Stimulated activated naive B cell treated with anti-CD40 and anti-IgM and Interleukin-4, amounts not matched to agents 10 μg/mL and 1 μg/mL and 100 μg/mL, for 72 hours (primary cell): ENCODE results near the gene RTRAF.

Source experiments
- ATAC-seq, 2 donors: fragments of 150-1000 bp; cut with Tn5 transposase; replicated peaks; 2 replicates each; pipeline ENCODE4 v1.10.0; 2021; ENCODE audit warnings: moderate library complexity in 1 of 2
- DNase-seq: peaks from one replicate; pipeline ENCODE4 v3.0.0; 2021
- H3K27ac Mint-ChIP-seq: one replicate; pipeline ENCODE4 v1.8.0; 2022; ENCODE audit warnings: mild to moderate bottlenecking, mixed read lengths
- H3K27me3 Mint-ChIP-seq, 2 donors: one replicate each; pipeline ENCODE4 v1.8.0; 2022; ENCODE audit warnings: mixed read lengths in 2 of 2
- H3K36me3 Mint-ChIP-seq, 2 donors: one replicate each; pipeline ENCODE4 v1.8.0; 2022; ENCODE audit warnings: mixed read lengths in 2 of 2, mild to moderate bottlenecking in 1 of 2
- H3K4me1 Mint-ChIP-seq, 2 donors: one replicate each; pipeline ENCODE4 v1.8.0; 2022; ENCODE audit warnings: mixed read lengths in 2 of 2, mild to moderate bottlenecking in 1 of 2
- H3K4me3 Mint-ChIP-seq, 2 donors: one replicate each; pipeline ENCODE4 v1.8.0; 2022; ENCODE audit warnings: mild to moderate bottlenecking in 2 of 2, mixed read lengths in 2 of 2, moderate library complexity in 1 of 2
- H3K9me3 Mint-ChIP-seq, 2 donors: one replicate each; pipeline ENCODE4 v1.8.0; 2022; ENCODE audit warnings: mixed read lengths in 2 of 2, mild to moderate bottlenecking in 1 of 2

RTRAF gene

GRCh38 chr14:51972566-51972965 is 16.8 kb upstream of the RTRAF start:
- no peaks in the 10 kb centered on the region for H3K27me3 Mint-ChIP-seq
- peaks cover 0 to 2% of the 10 kb centered on the region in 2 donors for H3K4me1 Mint-ChIP-seq
- no peak overlapping the region for H3K27ac Mint-ChIP-seq

GRCh38 chr14:51977075-51977474 is 12.3 kb upstream of the RTRAF start:
- no peak overlapping the region for H3K4me3 Mint-ChIP-seq
- H3K4me1 Mint-ChIP-seq, result peaks cover 4 to 7% of the 10 kb centered on the region in 2 donors
- DNase-seq (no peak), ATAC-seq (no peak)
- no peaks in the 10 kb centered on the region for H3K9me3 Mint-ChIP-seq
- no peaks in the 10 kb centered on the region for H3K27me3 Mint-ChIP-seq
- no peaks in the 10 kb centered on the region for H3K36me3 Mint-ChIP-seq
- no peak overlapping the region for H3K27ac Mint-ChIP-seq

More at GRCh38 chr14:51972566-51972965, 16.8 kb upstream of the RTRAF start:
- ATAC-seq (no peak), DNase-seq (no peak)
- Mint-ChIP-seq H3K9me3 (no peaks in the 10 kb centered on the region), H3K4me3 (no peak overlapping the region), H3K36me3 (peaks cover 0 to 2% of the 10 kb centered on the region in 2 donors)

DNA sequence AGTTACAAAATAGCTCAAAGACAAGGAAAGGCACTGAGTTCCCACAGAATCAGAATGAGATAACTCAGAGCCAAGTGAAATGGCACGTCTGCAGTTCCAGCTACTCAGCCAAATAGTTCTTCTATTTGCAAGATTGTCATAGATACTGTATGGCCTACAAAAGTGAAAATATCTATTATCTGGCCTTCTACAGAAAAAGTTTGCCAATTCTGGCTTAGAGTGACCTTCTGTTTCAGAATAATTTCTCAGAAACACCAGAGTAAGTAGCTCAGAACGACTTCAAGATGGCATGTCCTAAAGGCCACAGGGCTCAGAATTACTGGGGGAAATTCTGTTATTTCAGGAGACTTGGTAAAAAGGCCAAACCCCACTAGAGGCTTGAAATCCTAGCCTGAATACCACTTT is 10.7 kb upstream of the RTRAF start:
- no peaks in the 10 kb centered on the region for H3K27me3 Mint-ChIP-seq
- no peak overlapping the region for H3K4me3 Mint-ChIP-seq
- H3K4me1 Mint-ChIP-seq, result peaks cover 2 to 7% of the 10 kb centered on the region in 2 donors
- H3K27ac Mint-ChIP-seq, result no peak overlapping the region
- peaks cover 1 to 3% of the 10 kb centered on the region in 2 donors for H3K36me3 Mint-ChIP-seq
- peak; percentile 42 to 58 for ATAC-seq
- H3K9me3 Mint-ChIP-seq, result peaks cover 0 to 2% of the 10 kb centered on the region in 2 donors
- DNase-seq, result no peak

DNA sequence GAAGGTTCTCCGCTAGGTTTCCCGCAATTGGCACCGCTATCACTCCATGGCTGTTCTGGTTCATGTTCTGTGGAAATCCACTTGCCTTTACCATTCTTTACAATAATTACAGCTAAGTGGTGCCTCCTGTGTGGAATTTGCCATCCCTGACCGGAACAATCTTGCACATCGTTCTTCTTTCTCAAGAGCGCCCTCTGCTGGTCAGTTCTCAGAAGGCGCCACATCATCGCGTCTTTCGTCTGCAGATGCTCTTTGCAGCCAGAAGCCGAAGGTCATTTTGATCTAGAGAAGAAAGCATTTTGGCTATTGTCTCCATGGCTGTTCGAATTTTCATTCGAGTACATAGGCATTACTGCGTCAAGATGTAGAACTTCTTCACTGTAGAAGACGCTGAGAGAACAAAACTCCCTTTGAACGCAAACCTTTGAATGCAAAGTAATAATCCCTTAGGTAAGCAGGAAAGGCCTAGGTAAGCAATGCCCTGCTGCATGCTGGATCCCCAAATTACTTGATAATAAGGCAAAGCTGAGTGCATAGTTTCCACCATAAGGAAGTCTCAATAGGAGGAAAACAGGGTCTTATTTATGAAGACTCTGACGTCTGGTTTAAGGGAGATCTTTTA is 10.1 kb upstream of the RTRAF start:
- peak; percentile 58 for DNase-seq
- peaks cover 2 to 7% of the 10 kb centered on the region in 2 donors for H3K4me1 Mint-ChIP-seq
- peaks cover 3 to 4% of the 10 kb centered on the region in 2 donors for H3K36me3 Mint-ChIP-seq
- H3K27ac Mint-ChIP-seq, result no peak overlapping the region
- H3K4me3 Mint-ChIP-seq, result no peak overlapping the region
- peak; percentile 78 to 83 for ATAC-seq
- peaks cover 0 to 4% of the 10 kb centered on the region in 2 donors for H3K9me3 Mint-ChIP-seq
- H3K27me3 Mint-ChIP-seq, result no peaks in the 10 kb centered on the region

DNA sequence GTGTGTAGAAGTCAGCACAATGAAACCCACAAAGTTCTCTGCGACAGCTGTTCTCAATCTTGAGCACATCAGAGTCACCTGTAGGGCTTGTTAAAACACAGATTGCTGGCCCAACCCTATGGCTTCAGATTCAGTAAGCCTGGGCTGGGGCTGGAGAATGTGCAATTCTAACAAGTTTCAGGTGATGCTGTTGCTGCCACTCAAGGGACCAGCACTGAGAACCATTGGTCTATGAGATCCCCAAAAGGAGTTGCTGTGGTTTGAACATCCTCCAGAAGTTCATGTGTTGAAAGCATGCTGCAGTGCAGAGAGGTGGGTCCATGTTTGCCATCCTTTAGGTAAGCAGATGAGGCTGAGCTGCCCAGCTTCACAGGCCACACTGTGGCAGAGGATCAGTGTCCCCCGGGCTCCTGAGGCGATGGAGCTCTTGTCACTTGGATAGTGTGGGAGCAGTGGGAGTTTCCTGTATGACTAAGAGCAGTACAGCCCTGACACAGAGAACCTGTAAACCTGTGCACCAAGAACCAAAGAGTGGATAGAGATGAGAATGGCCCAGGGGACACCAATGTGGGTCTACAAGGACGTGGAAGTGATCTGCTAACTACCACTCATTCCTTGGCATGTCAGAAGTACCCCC is 8.0 kb upstream of the RTRAF start:
- H3K4me1 Mint-ChIP-seq, result peaks cover 2 to 7% of the 10 kb centered on the region in 2 donors
- no peak overlapping the region for H3K4me3 Mint-ChIP-seq
- no peak overlapping the region for H3K27ac Mint-ChIP-seq
- H3K9me3 Mint-ChIP-seq, result peaks cover 0 to 4% of the 10 kb centered on the region in 2 donors
- no peaks in the 10 kb centered on the region for H3K27me3 Mint-ChIP-seq
- peaks cover 3 to 8% of the 10 kb centered on the region in 2 donors for H3K36me3 Mint-ChIP-seq
- no peak for DNase-seq
- ATAC-seq, result peak; percentile 49 to 58

GRCh38 chr14:51988221-51988620 is 1.1 kb upstream of the RTRAF start:
- Mint-ChIP-seq H3K27ac (peak overlapping the region; percentile 95), H3K36me3 (peaks cover 3 to 8% of the 10 kb centered on the region in 2 donors), H3K4me3 (no peak overlapping the region), H3K9me3 (peaks cover 0 to 4% of the 10 kb centered on the region in 2 donors), H3K27me3 (no peaks in the 10 kb centered on the region), H3K4me1 (peaks cover 6 to 14% of the 10 kb centered on the region in 2 donors)
- ATAC-seq, result no peak
- DNase-seq, result no peak

GRCh38 chr14:51990488-51990887 is 1.1 kb downstream of the RTRAF start:
- Mint-ChIP-seq H3K4me3 (peak overlapping the region; percentile 90 to 93), H3K9me3 (no peaks in the 10 kb centered on the region), H3K27ac (no peak overlapping the region), H3K36me3 (peaks cover 1 to 16% of the 10 kb centered on the region in 2 donors), H3K27me3 (no peaks in the 10 kb centered on the region), H3K4me1 (peaks cover 13 to 25% of the 10 kb centered on the region in 2 donors)
- ATAC-seq, result no peak
- no peak for DNase-seq

GRCh38 chr14:51993285-51993920 is 4.1 kb downstream of the RTRAF start:
- Mint-ChIP-seq H3K36me3 (peaks cover 6 to 23% of the 10 kb centered on the region in 2 donors), H3K4me1 (peaks cover 14 to 23% of the 10 kb centered on the region in 2 donors), H3K9me3 (no peaks in the 10 kb centered on the region), H3K4me3 (no peak overlapping the region), H3K27ac (no peak overlapping the region), H3K27me3 (no peaks in the 10 kb centered on the region)
- DNase-seq (no peak), ATAC-seq (no peak)

- H3K4me3 Mint-ChIP-seq, result no peak overlapping the region
- H3K27me3 Mint-ChIP-seq, result no peaks in the 10 kb centered on the region
- H3K9me3 Mint-ChIP-seq, result no peaks in the 10 kb centered on the region
- no peak for DNase-seq
- no peak overlapping the region for H3K27ac Mint-ChIP-seq
- H3K4me1 Mint-ChIP-seq, result peaks cover 8 to 11% of the 10 kb centered on the region in 2 donors
- ATAC-seq, result no peak
- peaks cover 10 to 34% of the 10 kb centered on the region in 2 donors for H3K36me3 Mint-ChIP-seq
These were observed 6.9 kb downstream of the RTRAF start for GRCh38 chr14:51996148-51996746.

DNA sequence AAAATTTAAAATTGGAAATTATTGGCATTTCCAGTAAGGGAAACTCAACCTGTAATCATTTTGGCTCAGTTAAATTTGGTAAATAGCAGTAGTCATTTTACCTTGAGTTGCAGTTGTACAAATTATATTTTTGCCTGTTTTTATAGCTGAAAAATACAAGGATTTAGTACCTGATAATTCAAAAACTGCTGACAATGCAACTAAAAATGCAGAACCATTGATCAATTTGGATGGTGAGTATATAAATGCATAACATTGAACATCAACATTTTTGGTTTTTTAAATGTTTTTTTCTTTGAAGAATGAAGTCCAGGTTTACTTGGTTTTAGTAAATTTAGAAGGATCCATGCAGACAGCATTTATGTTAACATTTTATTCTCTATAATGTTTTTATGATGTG is 9.0 kb downstream of the RTRAF start:
- H3K27me3 Mint-ChIP-seq, result no peaks in the 10 kb centered on the region
- no peak overlapping the region for H3K27ac Mint-ChIP-seq
- peaks cover 12 to 38% of the 10 kb centered on the region in 2 donors for H3K36me3 Mint-ChIP-seq
- H3K4me1 Mint-ChIP-seq, result peaks cover 8 to 10% of the 10 kb centered on the region in 2 donors
- no peak for ATAC-seq
- DNase-seq, result no peak
- H3K4me3 Mint-ChIP-seq, result no peak overlapping the region
- H3K9me3 Mint-ChIP-seq, result no peaks in the 10 kb centered on the region

DNA sequence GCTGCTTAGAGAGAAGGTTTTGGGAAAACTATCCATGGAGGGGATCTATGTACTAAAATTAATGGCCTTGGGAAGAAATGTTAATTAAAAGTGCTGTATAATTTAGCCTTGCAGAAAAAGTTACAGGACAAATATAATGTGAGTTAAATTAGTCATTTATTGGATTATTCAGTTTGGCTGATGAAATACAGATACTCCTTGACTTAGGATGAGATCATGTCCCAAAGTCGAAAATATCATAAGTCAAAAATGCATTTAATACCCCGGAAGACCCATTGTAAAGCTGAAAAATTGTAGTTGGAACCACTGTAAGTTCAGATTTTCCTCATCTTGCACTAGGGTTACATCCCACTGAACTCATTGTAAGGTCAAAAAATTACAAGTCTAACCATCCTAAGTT is 9.7 kb downstream of the RTRAF start:
- no peaks in the 10 kb centered on the region for H3K9me3 Mint-ChIP-seq
- no peak overlapping the region for H3K27ac Mint-ChIP-seq
- H3K4me1 Mint-ChIP-seq, result peaks cover 4 to 6% of the 10 kb centered on the region in 2 donors
- no peaks in the 10 kb centered on the region for H3K27me3 Mint-ChIP-seq
- H3K36me3 Mint-ChIP-seq, result peaks cover 14 to 37% of the 10 kb centered on the region in 2 donors
- H3K4me3 Mint-ChIP-seq, result no peak overlapping the region
- no peak for ATAC-seq
- no peak for DNase-seq

- no peaks in the 10 kb centered on the region for H3K27me3 Mint-ChIP-seq
- DNase-seq, result no peak
- H3K4me1 Mint-ChIP-seq, result peaks cover 0 to 1% of the 10 kb centered on the region in 2 donors
- no peak overlapping the region for H3K27ac Mint-ChIP-seq
- peaks cover 17 to 33% of the 10 kb centered on the region in 2 donors for H3K36me3 Mint-ChIP-seq
- H3K4me3 Mint-ChIP-seq, result no peak overlapping the region
- no peak for ATAC-seq
- no peaks in the 10 kb centered on the region for H3K9me3 Mint-ChIP-seq
These were observed 10.8 kb downstream of the RTRAF start for GRCh38 chr14:52000019-52000582.

DNA sequence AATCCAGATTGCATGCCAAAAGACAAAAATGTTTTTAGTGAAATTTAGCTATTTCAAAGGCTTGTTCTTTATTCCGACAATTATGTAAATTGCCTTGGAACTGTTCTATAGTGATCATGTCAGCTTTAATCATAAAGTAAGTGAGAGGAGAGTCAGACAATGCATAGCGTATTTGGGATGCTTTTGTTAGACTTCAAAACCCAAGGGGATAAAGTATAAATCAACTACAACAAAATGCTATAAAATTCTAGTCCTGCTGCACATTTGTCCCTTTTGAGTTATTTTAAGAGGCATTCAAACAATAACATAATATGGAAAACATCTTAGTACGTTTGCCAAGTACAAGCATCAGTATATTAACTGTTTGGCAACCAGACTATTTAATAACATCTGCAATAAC is 11.3 kb downstream of the RTRAF start:
- Mint-ChIP-seq H3K27me3 (no peaks in the 10 kb centered on the region), H3K36me3 (peaks cover 21 to 34% of the 10 kb centered on the region in 2 donors), H3K4me1 (peaks cover 0 to 1% of the 10 kb centered on the region in 2 donors), H3K4me3 (no peak overlapping the region), H3K27ac (no peak overlapping the region), H3K9me3 (no peaks in the 10 kb centered on the region)
- ATAC-seq, result no peak
- no peak for DNase-seq

DNA sequence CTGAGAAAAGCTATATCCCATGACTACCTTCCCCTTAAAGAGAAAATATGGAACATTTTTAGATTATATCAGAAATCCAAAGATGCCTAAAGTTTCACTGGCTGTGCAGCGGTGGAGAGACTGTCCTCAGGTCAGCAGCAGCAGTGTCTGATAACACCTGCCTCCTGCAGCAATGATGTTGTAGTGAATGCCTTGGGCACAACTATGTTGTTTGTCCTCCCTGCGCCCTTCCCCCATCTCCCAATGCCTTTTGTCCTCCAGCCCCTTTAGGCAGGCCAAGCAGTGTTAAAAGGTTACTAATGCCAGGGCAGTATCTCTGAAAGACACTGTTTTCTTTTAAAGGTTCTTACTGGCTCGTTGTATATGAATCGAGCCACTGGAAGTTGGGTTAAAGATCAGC is 13.2 kb downstream of the RTRAF start:
- ATAC-seq (no peak), DNase-seq (no peak)
- Mint-ChIP-seq H3K9me3 (no peaks in the 10 kb centered on the region), H3K4me1 (no peaks in the 10 kb centered on the region), H3K4me3 (no peak overlapping the region), H3K36me3 (peaks cover 23 to 36% of the 10 kb centered on the region in 2 donors), H3K27me3 (no peaks in the 10 kb centered on the region), H3K27ac (peak overlapping the region; percentile 9)
